Colonic mucosa (tissue), 4 donors: ENCODE measurements around the gene BFSP2. TPM values are rescaled to one million over a fixed set of nuclear protein-coding genes. Genes with fewer than 3 reads are reported as not detected.

Experiments used
- DNase-seq: peaks from one replicate; pipeline ENCODE4 v3.0.0-alpha.2; 2020
- H3K27ac ChIP-seq: fragments of 200-600 bp; one replicate; pipeline ENCODE4 v1.8.0; 2021
- H3K27me3 ChIP-seq: fragments of 200-600 bp; one replicate; pipeline ENCODE4 v1.8.0; 2021
- H3K36me3 ChIP-seq: fragments of 200-600 bp; one replicate; pipeline ENCODE4 v1.8.0; 2021
- H3K4me1 ChIP-seq: fragments of 200-600 bp; one replicate; pipeline ENCODE4 v1.8.0; 2021; ENCODE audit warnings: mild to moderate bottlenecking
- H3K4me3 ChIP-seq: fragments of 200-600 bp; one replicate; pipeline ENCODE4 v1.8.0; 2021
- H3K9ac ChIP-seq, 2 donors: one replicate each; pipeline ENCODE4 v1.7.0; 2013; ENCODE audit warnings: control low read depth in 2 of 2, low read depth in 2 of 2, low read length in 2 of 2
- H3K9me3 ChIP-seq: fragments of 200-600 bp; one replicate; pipeline ENCODE4 v1.8.0; 2021
- CTCF ChIP-seq: fragments of 200-600 bp; IDR thresholded peaks from one replicate; pipeline ENCODE4 v1.8.0; 2022; ENCODE audit warnings: antibody characterized with exemption, mild to moderate bottlenecking
- intact Hi-C: fragments of 100-400 bp; cut with DNase I; formaldehyde crosslinking; loops from one replicate; pipeline ENCODE4 v1.14.1; 2022
- total RNA-seq, 2 donors: library from RNA; stranded (reverse); fragmentation: NEBNext Ultra II Directional in 1 of 2; extraction: Animal tissue kit (Norgen Biotek cat#: 25700) in 1 of 2; gene quantifications; one replicate each; pipeline ENCODE4 v1.2.1, GENCODE V29; 2021
- donor health status: healthy.
- donor health status: DM: no; HTN: no; CAD: no.
- donor health status: DM: no; HTN: no; CAD: no.

BFSP2 gene
- total RNA-seq, 2 donors from 2014 or later: 0.64 TPM; not detected in 1

- Histone ChIP-seq H3K9me3 (no peaks in the 10 kb centered on the region), H3K4me1 (no peaks in the 10 kb centered on the region), H3K36me3 (no peaks in the 10 kb centered on the region), H3K27me3 (no peaks in the 10 kb centered on the region), H3K27ac (no peak overlapping the region), H3K9ac (no peak overlapping the region), H3K4me3 (no peak overlapping the region)
- no peak for TF ChIP-seq CTCF
- no peak for DNase-seq
- intact Hi-C loops: loop anchor here (10.0 kb wide), 1 partner anchor 653 kb away; no protein-coding TSS in a partner anchor
These were observed 12.5 kb upstream of the BFSP2 start for GRCh38 chr3:133387341-133387740.

- TF ChIP-seq CTCF: no peak
- no peak overlapping the region for H3K4me3 ChIP-seq
- intact Hi-C loops: loop anchor here (10.0 kb wide), 1 partner anchor 654 kb away; no protein-coding TSS in a partner anchor
- H3K36me3 ChIP-seq: no peaks in the 10 kb centered on the region
- no peaks in the 10 kb centered on the region for H3K9me3 ChIP-seq
- H3K4me1 ChIP-seq: no peaks in the 10 kb centered on the region
- no peak for DNase-seq
- H3K27ac ChIP-seq: no peak overlapping the region
- no peaks in the 10 kb centered on the region for H3K27me3 ChIP-seq
- no peak overlapping the region for H3K9ac ChIP-seq
These were observed 11.0 kb upstream of the BFSP2 start for GRCh38 chr3:133388696-133389395.

GRCh38 chr3:133390715-133391114, 9.1 kb upstream of the BFSP2 start:
- DNase-seq: no peak
- no peaks in the 10 kb centered on the region for H3K9me3 ChIP-seq
- TF ChIP-seq CTCF: no peak

GRCh38 chr3:133393204-133393603, 6.7 kb upstream of the BFSP2 start:
- Histone ChIP-seq H3K27me3 (no peaks in the 10 kb centered on the region), H3K27ac (no peak overlapping the region), H3K9ac (no peak overlapping the region), H3K9me3 (no peaks in the 10 kb centered on the region), H3K4me1 (no peaks in the 10 kb centered on the region), H3K4me3 (no peak overlapping the region), H3K36me3 (no peaks in the 10 kb centered on the region)
- DNase-seq: no peak
- no peak for TF ChIP-seq CTCF
- intact Hi-C loops: no loop called here

More at GRCh38 chr3:133390715-133391114, 9.1 kb upstream of the BFSP2 start:
- no peak overlapping the region for H3K9ac ChIP-seq
- H3K27me3 ChIP-seq: no peaks in the 10 kb centered on the region
- intact Hi-C loops: no loop called here
- H3K36me3 ChIP-seq: no peaks in the 10 kb centered on the region
- no peaks in the 10 kb centered on the region for H3K4me1 ChIP-seq
- no peak overlapping the region for H3K27ac ChIP-seq
- no peak overlapping the region for H3K4me3 ChIP-seq

DNA sequence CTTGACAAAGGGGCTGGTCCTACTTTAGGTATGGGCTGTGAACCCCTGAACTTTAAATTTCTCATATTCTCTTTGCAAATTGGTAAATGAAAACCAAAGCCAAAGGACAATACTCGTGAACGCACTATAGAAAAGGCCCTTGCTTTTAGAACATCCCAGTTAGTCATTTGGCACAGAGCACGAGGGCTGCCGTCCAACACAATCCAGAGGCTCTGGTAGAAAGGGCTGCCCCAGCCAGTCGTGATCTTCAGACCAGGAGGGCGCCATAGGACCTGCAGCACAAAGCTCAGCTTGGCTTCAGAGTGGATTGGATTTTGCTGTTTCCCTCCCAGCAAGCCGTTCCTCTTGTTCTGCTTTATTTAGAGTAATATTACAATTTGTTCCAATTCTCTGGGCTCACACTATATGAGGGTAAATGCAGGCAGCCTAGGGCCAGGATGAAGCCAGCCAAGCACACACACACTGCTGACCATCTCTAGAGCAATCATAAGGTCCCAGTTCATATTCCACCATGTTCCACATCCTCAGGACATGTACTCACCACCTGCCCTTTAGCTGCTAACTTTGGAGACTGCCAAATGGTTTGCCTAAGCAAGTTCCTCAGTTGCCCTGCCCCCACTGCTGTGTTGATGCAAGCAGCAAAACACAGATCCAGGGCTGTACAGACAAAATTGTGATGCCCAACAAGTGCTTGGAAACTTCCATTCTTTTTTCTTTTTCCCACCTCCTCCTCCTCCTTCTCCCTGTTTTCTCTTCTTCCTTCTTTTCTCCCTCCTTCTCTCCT, 6.0 kb upstream of the BFSP2 start:
- H3K27me3 ChIP-seq: no peaks in the 10 kb centered on the region
- H3K36me3 ChIP-seq: no peaks in the 10 kb centered on the region
- H3K4me3 ChIP-seq: no peak overlapping the region
- no peak overlapping the region for H3K9ac ChIP-seq
- no peak for DNase-seq
- no peaks in the 10 kb centered on the region for H3K4me1 ChIP-seq
- TF ChIP-seq CTCF: no peak
- H3K27ac ChIP-seq: no peak overlapping the region
- H3K9me3 ChIP-seq: no peaks in the 10 kb centered on the region
- intact Hi-C loops: no loop called here
